Measurements from ENCODE around the gene BMPR1A.

DNA sequence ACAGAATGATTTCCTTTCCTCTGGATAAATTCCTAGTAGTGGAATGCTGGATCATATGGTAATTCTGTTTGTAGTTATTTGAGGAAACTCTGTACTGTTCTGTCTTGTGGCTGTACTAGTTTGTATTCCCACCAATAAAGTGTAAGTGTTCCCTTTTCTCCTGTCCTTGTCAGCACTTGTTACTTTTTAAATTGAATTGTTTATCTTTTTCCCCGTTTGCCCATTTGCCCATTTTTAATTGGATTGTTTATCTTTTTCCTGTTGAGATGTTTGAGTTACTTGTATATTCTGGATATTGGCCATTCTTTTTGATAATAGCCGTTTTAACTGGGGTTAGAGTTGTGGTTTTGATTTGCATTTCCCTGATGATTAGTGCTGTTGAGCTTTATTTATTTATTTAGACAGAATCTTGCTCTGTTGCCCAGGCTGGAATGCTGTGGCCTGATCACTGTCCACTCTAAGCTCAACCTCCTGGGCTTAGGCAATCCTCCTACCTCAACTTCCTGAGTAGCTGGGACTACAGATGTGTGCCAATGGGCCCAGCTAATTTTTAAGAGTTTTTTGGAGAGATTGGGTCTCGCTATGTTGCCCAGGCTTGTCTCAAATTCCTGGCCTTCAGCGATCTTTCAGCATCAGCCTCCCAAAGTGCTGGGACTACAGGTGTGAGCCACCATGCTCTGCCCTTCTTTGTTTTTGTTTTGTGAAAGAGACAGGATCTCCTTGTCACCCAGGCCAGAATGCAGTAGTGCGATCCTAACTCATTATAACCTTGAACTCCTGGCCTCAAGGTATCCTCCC, 23.0 kb downstream of the BMPR1A start:
- TF ChIP-seq, protein P1, sequence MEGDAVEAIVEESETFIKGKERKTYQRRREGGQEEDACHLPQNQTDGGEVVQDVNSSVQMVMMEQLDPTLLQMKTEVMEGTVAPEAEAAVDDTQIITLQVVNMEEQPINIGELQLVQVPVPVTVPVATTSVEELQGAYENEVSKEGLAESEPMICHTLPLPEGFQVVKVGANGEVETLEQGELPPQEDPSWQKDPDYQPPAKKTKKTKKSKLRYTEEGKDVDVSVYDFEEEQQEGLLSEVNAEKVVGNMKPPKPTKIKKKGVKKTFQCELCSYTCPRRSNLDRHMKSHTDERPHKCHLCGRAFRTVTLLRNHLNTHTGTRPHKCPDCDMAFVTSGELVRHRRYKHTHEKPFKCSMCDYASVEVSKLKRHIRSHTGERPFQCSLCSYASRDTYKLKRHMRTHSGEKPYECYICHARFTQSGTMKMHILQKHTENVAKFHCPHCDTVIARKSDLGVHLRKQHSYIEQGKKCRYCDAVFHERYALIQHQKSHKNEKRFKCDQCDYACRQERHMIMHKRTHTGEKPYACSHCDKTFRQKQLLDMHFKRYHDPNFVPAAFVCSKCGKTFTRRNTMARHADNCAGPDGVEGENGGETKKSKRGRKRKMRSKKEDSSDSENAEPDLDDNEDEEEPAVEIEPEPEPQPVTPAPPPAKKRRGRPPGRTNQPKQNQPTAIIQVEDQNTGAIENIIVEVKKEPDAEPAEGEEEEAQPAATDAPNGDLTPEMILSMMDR (conservative IDR thresholded peaks at IDR 0.05): no peak
- TF ChIP-seq EZH2 (IDR thresholded peaks at IDR 0.05; ENCODE audit: low read depth): no peak

All from PC-9 (cell line).